Nephron (organoid): ENCODE data around the gene DRD1.

Experiments
- H3K27ac Mint-ChIP-seq, 3 experiments: 2 replicates each; pipeline ENCODE4 v1.8.0; 2020; ENCODE audit warnings: mixed read lengths in 3 of 3, mild to moderate bottlenecking in 2 of 3, moderate library complexity in 1 of 3
- H3K27me3 Mint-ChIP-seq: 2 replicates; pipeline ENCODE4 v1.8.0; 2021; ENCODE audit warnings: low read depth, mild to moderate bottlenecking, moderate library complexity, mixed read lengths
- H3K36me3 Mint-ChIP-seq: 2 replicates; pipeline ENCODE4 v1.8.0; 2020; ENCODE audit warnings: low read depth, mixed read lengths
- H3K4me1 Mint-ChIP-seq: 2 replicates; pipeline ENCODE4 v1.8.0; 2020; ENCODE audit warnings: mixed read lengths
- H3K4me3 Mint-ChIP-seq, 3 experiments: 2 replicates each; pipeline ENCODE4 v1.8.0; 2020; ENCODE audit warnings: mild to moderate bottlenecking in 3 of 3, mixed read lengths in 3 of 3, moderate library complexity in 2 of 3
- H3K9me3 Mint-ChIP-seq: 2 replicates; pipeline ENCODE4 v1.8.0; 2020; ENCODE audit warnings: mixed read lengths
- CTCF ChIP-seq, 3 experiments: fragments of 200-600 bp; sonication (generic); IDR thresholded peaks; one replicate each; pipeline ENCODE4 v1.5.0; 2021; ENCODE audit warnings: antibody characterized with exemption in 3 of 3; ENCODE audit not compliant: unreplicated experiment in 3 of 3

Gene DRD1

GRCh38 chr5:175472378-175472777 lies 28.4 kb upstream of the DRD1 start:
- Mint-ChIP-seq H3K36me3 (no peaks in the 10 kb centered on the region), H3K9me3 (no peaks in the 10 kb centered on the region), H3K27ac (no peak overlapping the region), H3K27me3 (peaks cover 17% of the 10 kb centered on the region), H3K4me3 (no peak overlapping the region), H3K4me1 (peaks cover 14% of the 10 kb centered on the region)
- no peak for TF ChIP-seq CTCF (IDR thresholded peaks at IDR 0.05; ENCODE audit: unreplicated experiment in 3 of 3)

- TF ChIP-seq CTCF (IDR thresholded peaks at IDR 0.05; ENCODE audit: unreplicated experiment in 3 of 3): no peak
- Mint-ChIP-seq H3K4me1 (peaks cover 21% of the 10 kb centered on the region), H3K36me3 (no peaks in the 10 kb centered on the region), H3K27me3 (peaks cover 11% of the 10 kb centered on the region), H3K4me3 (no peak overlapping the region), H3K27ac (no peak overlapping the region), H3K9me3 (no peaks in the 10 kb centered on the region)
Observed at GRCh38 chr5:175471628-175472027, 27.6 kb upstream of the DRD1 start.

- H3K27me3 Mint-ChIP-seq: peaks cover 11% of the 10 kb centered on the region
- H3K4me1 Mint-ChIP-seq: peaks cover 25% of the 10 kb centered on the region
- H3K27ac Mint-ChIP-seq: no peak overlapping the region
- TF ChIP-seq CTCF (IDR thresholded peaks at IDR 0.05; ENCODE audit: unreplicated experiment in 3 of 3): no peak
- no peaks in the 10 kb centered on the region for H3K9me3 Mint-ChIP-seq
- no peak overlapping the region for H3K4me3 Mint-ChIP-seq
- no peaks in the 10 kb centered on the region for H3K36me3 Mint-ChIP-seq
Observed at GRCh38 chr5:175471196-175471595, 27.2 kb upstream of the DRD1 start.

- no peak overlapping the region for H3K27ac Mint-ChIP-seq
- H3K36me3 Mint-ChIP-seq: no peaks in the 10 kb centered on the region
- H3K9me3 Mint-ChIP-seq: no peaks in the 10 kb centered on the region
- peaks cover 26% of the 10 kb centered on the region for H3K4me1 Mint-ChIP-seq
- peaks cover 11% of the 10 kb centered on the region for H3K27me3 Mint-ChIP-seq
- no peak overlapping the region for H3K4me3 Mint-ChIP-seq
- no peak for TF ChIP-seq CTCF (IDR thresholded peaks at IDR 0.05; ENCODE audit: unreplicated experiment in 3 of 3)
Observed at GRCh38 chr5:175470781-175471180, 26.8 kb upstream of the DRD1 start.

GRCh38 chr5:175469916-175470315 lies 25.9 kb upstream of the DRD1 start:
- no peak for TF ChIP-seq CTCF (IDR thresholded peaks at IDR 0.05; ENCODE audit: unreplicated experiment in 3 of 3)
- no peaks in the 10 kb centered on the region for H3K36me3 Mint-ChIP-seq
- no peaks in the 10 kb centered on the region for H3K9me3 Mint-ChIP-seq
- no peak overlapping the region for H3K4me3 Mint-ChIP-seq
- H3K27me3 Mint-ChIP-seq: peaks cover 11% of the 10 kb centered on the region
- peaks cover 26% of the 10 kb centered on the region for H3K4me1 Mint-ChIP-seq
- no peak overlapping the region for H3K27ac Mint-ChIP-seq

GRCh38 chr5:175468892-175469291 lies 24.9 kb upstream of the DRD1 start:
- H3K4me1 Mint-ChIP-seq: peaks cover 31% of the 10 kb centered on the region
- peaks cover 9% of the 10 kb centered on the region for H3K27me3 Mint-ChIP-seq
- TF ChIP-seq CTCF (IDR thresholded peaks at IDR 0.05; ENCODE audit: unreplicated experiment in 3 of 3): no peak
- H3K9me3 Mint-ChIP-seq: no peaks in the 10 kb centered on the region
- H3K36me3 Mint-ChIP-seq: no peaks in the 10 kb centered on the region
- no peak overlapping the region for H3K4me3 Mint-ChIP-seq
- no peak overlapping the region for H3K27ac Mint-ChIP-seq
